Muscle of back (tissue), 11 donors: Measurements from ENCODE around the gene WNT9A. TPM values are rescaled to one million over a fixed set of nuclear protein-coding genes. Genes with fewer than 3 reads are reported as not detected.

Source experiments
- DNase-seq, 3 donors: peaks; one replicate each; pipeline versions ENCODE4 v3.0.0 to v3.0.0-alpha.2; 2013
- polyA plus RNA-seq, 10 donors: library from polyadenylated mRNA; unstranded; fragments of 120-200 nt; gene quantifications; one replicate each; pipeline ENCODE4 v1.2.1, GENCODE V29; 2013; ENCODE audit not compliant: insufficient read length in 10 of 10

Gene WNT9A
- polyA plus RNA-seq, 10 donors: 4.1 to 9.4 (median 7.2) TPM

GRCh38 chr1:227899820-227900449 is 47.8 kb downstream of the WNT9A start:
- no peak for DNase-seq

- no peak for DNase-seq
Observed at GRCh38 chr1:227899141-227899819, 48.5 kb downstream of the WNT9A start.

GRCh38 chr1:227898502-227899140 is 49.1 kb downstream of the WNT9A start:
- no peak for DNase-seq

GRCh38 chr1:227897704-227898438 is 49.9 kb downstream of the WNT9A start:
- peak in 1 of 3 donors; percentile 10 for DNase-seq

DNA sequence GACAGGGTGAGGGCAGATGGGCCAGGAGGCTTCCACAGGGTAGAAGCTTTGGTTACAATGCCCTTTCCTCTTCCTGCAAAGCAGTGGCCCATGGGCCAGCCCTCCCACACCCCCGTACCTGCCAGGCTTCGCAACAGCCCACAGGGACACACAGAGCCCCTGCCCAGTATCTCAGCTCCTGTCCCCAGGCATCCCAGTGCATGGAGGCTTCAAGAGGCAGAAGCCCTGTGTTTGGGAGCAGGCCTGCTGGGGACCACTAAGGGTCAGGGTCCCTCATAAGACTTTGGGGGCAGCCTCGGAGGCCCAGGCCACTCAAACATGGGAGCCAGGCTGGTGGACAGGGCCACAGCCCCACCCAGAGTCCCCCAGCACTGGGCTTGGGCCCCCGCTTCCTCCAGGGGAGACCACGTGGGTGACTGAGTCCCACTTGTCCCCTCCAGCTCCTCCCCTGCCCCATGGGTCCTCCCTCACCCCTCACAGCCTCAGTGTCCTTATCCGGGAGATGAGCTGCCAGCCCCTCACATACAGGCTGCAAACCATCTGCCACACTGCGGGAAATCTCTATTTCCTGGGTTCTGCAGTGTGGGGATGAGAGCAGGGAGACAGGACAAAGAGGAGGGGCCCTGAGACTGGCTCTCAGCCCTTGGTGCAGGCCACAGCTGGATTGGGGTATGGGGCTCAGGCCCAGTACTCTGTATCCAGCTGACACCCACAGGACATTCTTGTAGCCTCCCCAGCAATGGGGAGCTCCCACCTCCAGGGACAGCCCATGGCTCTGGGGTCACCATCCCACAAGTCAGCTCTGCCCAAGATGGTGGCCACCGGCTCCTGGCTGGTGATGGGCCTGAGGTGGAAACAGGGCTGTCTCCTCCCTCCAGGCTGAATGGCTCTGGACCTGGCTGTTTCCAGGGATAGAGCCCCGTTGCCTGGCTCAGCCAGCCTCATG is 50.7 kb downstream of the WNT9A start:
- peak in 1 of 3 donors; percentile 2 for DNase-seq

GRCh38 chr1:227895828-227896685 is 51.7 kb downstream of the WNT9A start:
- DNase-seq: peak in 1 of 3 donors; percentile 42

DNA sequence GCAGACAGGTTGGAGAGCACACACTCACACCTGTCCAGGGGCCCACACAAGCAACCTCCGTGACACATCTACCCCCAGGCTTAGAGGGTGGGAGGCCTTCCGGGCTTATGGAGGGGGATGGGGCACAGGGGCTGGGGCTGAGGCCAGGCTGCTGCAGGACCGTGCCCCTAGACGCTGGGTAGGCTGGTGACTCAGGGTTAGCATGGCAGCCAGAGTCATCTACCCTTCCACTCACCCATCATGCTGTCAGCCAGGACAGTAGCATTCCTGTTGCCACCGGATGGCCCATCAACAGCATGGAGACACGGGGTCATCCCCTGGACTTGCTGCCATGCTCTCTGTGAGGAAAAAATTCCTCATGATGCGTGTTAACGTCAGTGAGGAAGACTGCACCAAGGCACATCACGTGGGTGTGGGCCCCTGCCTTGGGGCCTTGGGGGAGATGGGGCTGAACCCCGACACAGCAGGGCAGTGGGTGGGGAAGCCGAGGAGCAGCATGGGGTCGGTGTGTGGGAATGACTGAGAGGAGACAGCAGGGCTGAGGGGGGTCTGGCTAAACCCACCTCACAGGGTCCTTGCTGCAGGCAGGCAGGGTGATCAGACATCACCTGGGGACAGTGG is 52.8 kb downstream of the WNT9A start:
- no peak for DNase-seq

DNA sequence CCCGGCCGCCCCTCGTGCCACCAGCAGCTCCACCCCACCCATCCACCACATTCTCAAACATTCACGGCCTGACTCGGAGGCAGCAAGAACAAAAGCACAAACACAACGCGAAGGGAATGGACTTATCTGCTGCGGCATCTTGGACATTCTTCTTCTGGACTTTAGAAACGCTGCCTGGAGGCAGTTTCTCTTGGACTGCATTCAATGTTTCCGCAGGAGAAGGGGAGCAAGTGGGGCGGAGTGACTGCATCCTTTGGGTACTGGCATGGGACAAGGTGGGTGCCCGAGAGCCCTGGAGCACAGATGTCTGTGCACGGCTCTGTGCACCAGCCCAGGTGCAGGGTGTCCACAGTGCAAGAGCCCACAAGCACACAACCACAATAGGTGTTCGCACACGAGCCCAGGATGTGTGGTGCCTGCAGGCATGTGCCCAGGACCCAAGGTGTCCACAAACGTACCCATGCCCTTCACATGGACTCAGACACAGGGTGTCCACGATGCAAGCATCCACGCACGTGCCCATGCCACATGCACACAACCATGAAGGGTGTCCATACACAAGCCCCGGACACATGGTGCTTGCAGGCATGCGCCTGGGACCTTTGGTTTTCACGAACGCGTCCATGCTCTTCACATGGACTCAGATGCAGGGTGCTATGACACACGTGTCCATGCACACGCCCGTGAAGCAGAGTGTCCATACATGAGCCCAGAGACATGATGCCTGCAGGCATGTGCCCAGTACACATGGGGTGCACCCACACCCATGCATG is 53.6 kb downstream of the WNT9A start:
- DNase-seq: no peak

- DNase-seq: no peak
Observed at GRCh38 chr1:227893300-227893948, 54.3 kb downstream of the WNT9A start.

GRCh38 chr1:227892489-227893299 is 55.0 kb downstream of the WNT9A start:
- DNase-seq: peak in 1 of 3 donors; percentile 20

DNA sequence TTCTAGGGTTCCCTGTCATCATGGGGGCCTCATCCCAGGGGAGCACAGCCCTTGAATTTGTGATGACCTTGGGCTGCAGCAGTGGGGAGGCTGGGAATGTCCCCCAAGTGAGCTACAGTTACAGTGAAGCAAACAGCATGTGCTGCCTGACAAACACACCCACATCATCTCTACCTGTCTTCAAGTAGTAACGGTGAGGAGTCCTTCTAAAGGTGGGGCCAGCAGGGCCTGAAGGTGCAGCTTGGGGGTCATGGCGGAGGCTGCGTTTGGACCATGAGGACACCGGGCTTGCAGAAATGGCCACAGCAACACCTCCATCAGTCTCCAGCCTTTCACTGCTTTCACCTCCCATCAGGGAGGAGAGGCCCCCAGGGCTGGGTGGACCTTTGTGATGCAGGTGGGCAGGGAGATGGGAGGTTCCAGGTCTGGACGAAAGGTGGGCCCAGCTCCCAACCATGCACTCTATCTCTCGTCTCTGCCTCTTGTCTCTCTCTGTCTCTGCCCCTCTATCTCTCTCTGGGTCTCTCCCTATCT is 55.7 kb downstream of the WNT9A start:
- peak in 1 of 3 donors; percentile 9 for DNase-seq

DNA sequence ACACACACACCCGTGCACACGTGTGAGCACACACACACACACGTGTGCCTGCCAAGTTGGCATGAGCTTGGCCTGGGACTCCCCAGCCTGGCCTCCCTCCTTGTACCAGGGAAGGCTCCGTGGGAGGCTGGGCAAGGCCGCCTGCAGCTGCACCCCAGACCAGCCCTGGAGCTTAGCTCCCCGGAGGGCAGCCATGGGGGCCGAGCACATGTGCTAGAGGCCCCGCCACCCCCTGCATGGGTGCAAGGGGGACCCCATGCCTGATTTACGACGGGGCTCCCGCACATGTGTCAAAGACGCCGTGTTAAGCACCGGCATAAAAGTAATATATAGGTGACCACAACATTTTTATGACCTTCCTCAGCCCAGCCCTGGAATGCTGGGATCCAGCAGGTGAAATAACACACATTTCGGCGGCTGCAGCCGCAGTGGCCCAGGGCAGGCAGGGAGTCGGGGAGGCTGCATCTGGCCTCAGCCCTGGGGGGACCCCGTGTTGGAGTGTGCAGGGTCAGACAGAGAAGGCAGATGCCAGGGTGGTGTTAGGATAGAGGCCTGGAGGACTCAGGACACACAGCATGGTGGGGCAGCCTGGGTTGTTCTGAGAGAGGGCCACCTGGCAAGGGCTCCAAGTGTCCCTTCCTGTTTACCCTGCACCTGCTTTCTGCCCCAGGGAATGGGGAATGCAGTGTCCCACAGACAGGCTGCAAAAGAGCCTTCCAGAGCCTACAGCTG is 56.3 kb downstream of the WNT9A start:
- peak in 1 of 3 donors; percentile 8 for DNase-seq

DNA sequence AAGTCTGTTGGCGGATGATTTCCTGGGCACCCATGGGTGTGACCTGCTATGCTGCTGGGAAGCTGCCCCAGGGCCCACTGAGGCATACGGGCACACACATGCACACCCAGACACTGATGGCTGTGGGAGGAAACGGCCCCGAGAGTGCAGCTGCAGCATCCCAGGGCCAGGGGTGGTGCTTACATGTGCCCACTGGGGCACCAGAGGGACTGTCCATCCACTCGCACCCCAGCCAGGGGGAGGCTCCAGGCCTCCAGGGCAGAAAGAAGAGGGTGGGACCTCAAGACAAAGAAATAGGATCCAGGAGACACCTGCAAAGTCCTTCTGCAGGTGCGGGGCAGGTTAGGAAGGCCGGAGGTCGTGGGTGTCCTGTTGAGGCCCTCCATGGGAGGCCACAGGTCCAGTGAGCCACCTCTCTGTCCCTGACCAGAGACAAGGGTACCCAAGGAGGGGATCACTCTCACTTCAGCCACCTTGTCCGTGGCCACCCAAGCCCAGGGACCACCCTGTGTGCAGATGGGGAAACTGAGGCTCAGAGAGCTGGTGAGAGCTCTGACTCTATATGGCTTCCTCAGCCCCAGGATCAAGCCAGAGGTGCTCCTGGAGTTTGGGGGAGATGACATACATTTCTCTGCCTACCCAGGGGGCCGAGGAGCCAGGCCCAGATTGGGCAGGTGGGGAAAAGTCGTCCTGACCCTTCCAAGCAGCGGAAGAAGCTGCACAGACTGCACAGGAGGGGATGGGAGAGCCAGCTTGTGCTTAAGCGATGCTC is 57.1 kb downstream of the WNT9A start:
- DNase-seq: peak in 1 of 3 donors; percentile 10

GRCh38 chr1:227889863-227890405 is 57.8 kb downstream of the WNT9A start:
- peak in 1 of 3 donors; percentile 12 for DNase-seq
